Right lobe of liver (tissue), 4 donors: ENCODE measurements around the gene CKAP5.

Experiments
- CTCF ChIP-seq, 4 donors: fragments of 200-600 bp in 3 of 4; fragments of 450-650 bp in 1 of 4; IDR thresholded peaks; one replicate each; pipeline versions ENCODE4 v1.5.1 to v1.8.0; 2016 to 2022; ENCODE audit warnings: antibody characterized with exemption in 4 of 4, mild to moderate bottlenecking in 2 of 4
- POLR2A ChIP-seq: fragments of 450-650 bp; IDR thresholded peaks from one replicate; pipeline ENCODE4 v1.6.1; 2017; ENCODE audit warnings: antibody characterized with exemption, mild to moderate bottlenecking
- donor health status: DM: no; HTN: no; CAD: no.
- donor health status: DM: no; HTN: no; CAD: no.
- donor health status: DM: no; HTN: yes; CAD: no.

- TF ChIP-seq POLR2A: no peak
- no peak for TF ChIP-seq CTCF (IDR thresholded peaks at IDR 0.05)
Measured at GRCh38 chr11:46849631-46850030, 3.6 kb upstream of the CKAP5 start.
